ENCODE data around the gene TEAD1. TPM values are rescaled to one million over a fixed set of nuclear protein-coding genes. Genes with fewer than 3 reads are reported as not detected.

TEAD1 gene
- total RNA-seq, 2 experiments from 2014 or later: 0.11 TPM; not detected in 1

GRCh38 chr11:12990162-12990480 is 315.9 kb downstream of the TEAD1 start:
- no peak for TF ChIP-seq CTCF (IDR thresholded peaks at IDR 0.05)
- peaks cover 0 to 7% of the 10 kb centered on the region in 2 experiments for H3K27me3 ChIP-seq (ENCODE audit: control insufficient read depth in 1 of 2, insufficient read depth in 2 of 2, low read length in 2 of 2)
- POLR2A ChIA-PET: no interaction called here
- H3K27me3 Mint-ChIP-seq: peaks cover 22% of the 10 kb centered on the region
- ATAC-seq (ENCODE audit: poor library complexity) (no peak), DNase-seq (no peak)
- intact Hi-C loops (cut with DNase I, micrococcal nuclease): no loop called here
- no peaks in the 10 kb centered on the region for H3K36me3 Mint-ChIP-seq (ENCODE audit: low read depth)
- H3K4me3 Mint-ChIP-seq: no peak overlapping the region
- no peaks in the 10 kb centered on the region for H3K36me3 ChIP-seq (ENCODE audit: insufficient read depth, low read length)
- no peak overlapping the region for H3K27ac Mint-ChIP-seq
- CTCF ChIA-PET: no interaction called here
- H3K27ac ChIP-seq (ENCODE audit: low read depth in 1 of 2, low read length in 2 of 2): no peak overlapping the region
- no peak overlapping the region for H3K4me3 ChIP-seq (ENCODE audit: low read length)
- H3K4me1 ChIP-seq (ENCODE audit: insufficient read depth, low read length): no peaks in the 10 kb centered on the region
- no peaks in the 10 kb centered on the region for H3K9me3 ChIP-seq (ENCODE audit: control insufficient read depth in 1 of 2, insufficient read depth in 1 of 2, low read length in 2 of 2)
- no peaks in the 10 kb centered on the region for H3K4me1 Mint-ChIP-seq (ENCODE audit: low read depth)
- no peaks in the 10 kb centered on the region for H3K9me3 Mint-ChIP-seq

- peaks cover 9% of the 10 kb centered on the region for H3K27me3 Mint-ChIP-seq
- no peaks in the 10 kb centered on the region for H3K9me3 ChIP-seq (ENCODE audit: control insufficient read depth in 1 of 2, insufficient read depth in 1 of 2, low read length in 2 of 2)
These were observed 317.2 kb downstream of the TEAD1 start for GRCh38 chr11:12991426-12991825.

GRCh38 chr11:12993626-12994025 is 319.4 kb downstream of the TEAD1 start:
- CTCF ChIA-PET: interaction anchor here (1.0 kb wide), 1 partner anchor 13 kb away, joined by 3 read pairs; no protein-coding TSS in a partner anchor
- Mint-ChIP-seq H3K4me1 (ENCODE audit: low read depth) (no peaks in the 10 kb centered on the region), H3K4me3 (no peak overlapping the region), H3K36me3 (ENCODE audit: low read depth) (no peaks in the 10 kb centered on the region), H3K27ac (no peak overlapping the region), H3K9me3 (no peaks in the 10 kb centered on the region), H3K27me3 (peaks cover 5% of the 10 kb centered on the region)
- Histone ChIP-seq H3K9me3 (ENCODE audit: control insufficient read depth in 1 of 2, insufficient read depth in 1 of 2, low read length in 2 of 2) (no peaks in the 10 kb centered on the region), H3K4me3 (ENCODE audit: low read length) (no peak overlapping the region), H3K27ac (ENCODE audit: low read depth in 1 of 2, low read length in 2 of 2) (no peak overlapping the region), H3K27me3 (ENCODE audit: control insufficient read depth in 1 of 2, insufficient read depth in 2 of 2, low read length in 2 of 2) (peaks cover 0 to 3% of the 10 kb centered on the region in 2 experiments), H3K36me3 (ENCODE audit: insufficient read depth, low read length) (no peaks in the 10 kb centered on the region), H3K4me1 (ENCODE audit: insufficient read depth, low read length) (no peaks in the 10 kb centered on the region)
- POLR2A ChIA-PET: interaction anchor here (0.5 kb wide), 1 partner anchor 396 kb away, joined by 4 read pairs; no protein-coding TSS in a partner anchor
- TF ChIP-seq CTCF (IDR thresholded peaks at IDR 0.05): no peak
- intact Hi-C loops (cut with DNase I, micrococcal nuclease): no loop called here
- DNase-seq (no peak), ATAC-seq (ENCODE audit: poor library complexity) (no peak)

More at GRCh38 chr11:12991426-12991825, 317.2 kb downstream of the TEAD1 start:
- ATAC-seq (ENCODE audit: poor library complexity) (no peak), DNase-seq (no peak)
- Mint-ChIP-seq H3K4me1 (ENCODE audit: low read depth) (no peaks in the 10 kb centered on the region), H3K4me3 (no peak overlapping the region), H3K27ac (no peak overlapping the region), H3K9me3 (no peaks in the 10 kb centered on the region), H3K36me3 (ENCODE audit: low read depth) (no peaks in the 10 kb centered on the region)
- TF ChIP-seq CTCF (IDR thresholded peaks at IDR 0.05): no peak
- CTCF ChIA-PET: no interaction called here
- Histone ChIP-seq H3K27ac (ENCODE audit: low read depth in 1 of 2, low read length in 2 of 2) (no peak overlapping the region), H3K36me3 (ENCODE audit: insufficient read depth, low read length) (no peaks in the 10 kb centered on the region), H3K4me1 (ENCODE audit: insufficient read depth, low read length) (no peaks in the 10 kb centered on the region), H3K4me3 (ENCODE audit: low read length) (no peak overlapping the region), H3K27me3 (ENCODE audit: control insufficient read depth in 1 of 2, insufficient read depth in 2 of 2, low read length in 2 of 2) (peaks cover 0 to 3% of the 10 kb centered on the region in 2 experiments)
- intact Hi-C loops (cut with DNase I, micrococcal nuclease): no loop called here
- POLR2A ChIA-PET: no interaction called here
